SK-N-SH (cell line): ENCODE results near the gene PCK1. TPM values are rescaled to one million over a fixed set of nuclear protein-coding genes. Genes with fewer than 3 reads are reported as not detected.

Experiments
- CTCF ChIA-PET: fragments of 300-600, 350-600 bp; formaldehyde crosslinking; extraction: SDS; loops from one replicate; lab custom pipeline; 2021; lab: Yijun Ruan, JAX
- POLR2A ChIA-PET: fragments of 350-600 bp; sonication (Branson Sonifier 250); formaldehyde crosslinking; extraction: SDS; loops from one replicate; lab custom pipeline; 2020; ENCODE audit warnings: antibody characterized with exemption, inconsistent platforms; lab: Yijun Ruan, JAX
- DNase-seq: peaks from one replicate; pipeline ENCODE4 v3.0.0; 2012
- H2AFZ ChIP-seq: fragments of 200-600 bp; sonication (generic); 2 replicates; pipeline ENCODE4 v1.8.1; 2016; ENCODE audit warnings: antibody characterized with exemption, mild to moderate bottlenecking, low read depth
- H3F3A ChIP-seq: fragments of 200-600 bp; sonication (generic); replicated peaks from 2 replicates; pipeline ENCODE3; 2016; ENCODE audit warnings: antibody characterized with exemption, mild to moderate bottlenecking; ENCODE audit not compliant: insufficient read depth
- H3K27ac ChIP-seq, 2 experiments: fragments of 200-500 bp in 1 of 2; fragments of 200-600 bp in 1 of 2; sonication (Bioruptor generic) in 1 of 2; sonication (generic), shearing (Covaris generic) in 1 of 2; 2 replicates each; pipeline versions ENCODE4 v1.5.1 to v1.6.1; 2014 to 2016; ENCODE audit warnings: low read depth in 2 of 2, inconsistent platforms in 1 of 2, low read length in 1 of 2, mild to moderate bottlenecking in 1 of 2, mixed read lengths in 1 of 2
- H3K27me3 ChIP-seq: fragments of 200-600 bp; sonication (generic), shearing (Covaris generic); 2 replicates; pipeline ENCODE4 v1.6.1; 2016; ENCODE audit warnings: mixed run types; ENCODE audit not compliant: insufficient read depth
- H3K36me3 ChIP-seq, 2 experiments: fragments of 200-500 bp in 1 of 2; fragments of 200-600 bp in 1 of 2; sonication (Bioruptor generic) in 1 of 2; sonication (generic) in 1 of 2; replicated peaks in 1 of 2; 2 replicates each; pipeline versions ENCODE3 to v1.5.1; 2014 to 2016; ENCODE audit warnings: low read length in 1 of 2, mild to moderate bottlenecking in 1 of 2; ENCODE audit not compliant: insufficient read depth in 2 of 2, control insufficient read depth in 1 of 2
- H3K4me1 ChIP-seq, 2 experiments: fragments of 200-500 bp in 1 of 2; fragments of 200-600 bp in 1 of 2; sonication (Bioruptor generic) in 1 of 2; sonication (generic), shearing (Covaris generic) in 1 of 2; 2 replicates each; pipeline versions ENCODE4 v1.5.1 to v1.6.1; 2014 to 2016; ENCODE audit warnings: low read depth in 1 of 2, low read length in 1 of 2, mixed run types in 1 of 2; ENCODE audit not compliant: insufficient read depth in 2 of 2, control insufficient read depth in 1 of 2
- H3K4me2 ChIP-seq: fragments of 200-600 bp; sonication (generic), shearing (Covaris generic); 2 replicates; pipeline ENCODE4 v1.6.1; 2017; ENCODE audit warnings: mixed run types
- H3K4me3 ChIP-seq, 2 experiments: fragments of 200-500 bp in 1 of 2; fragments of 200-600 bp in 1 of 2; sonication (Bioruptor generic) in 1 of 2; sonication (generic), shearing (Covaris generic) in 1 of 2; 2 replicates each; pipeline versions ENCODE4 v1.5.1 to v1.8.1; 2014 to 2016; ENCODE audit warnings: low read depth in 2 of 2, inconsistent platforms in 1 of 2, low read length in 1 of 2, mild to moderate bottlenecking in 1 of 2, mixed read lengths in 1 of 2, moderate library complexity in 1 of 2
- H3K79me2 ChIP-seq: fragments of 200-600 bp; sonication (generic); 2 replicates; pipeline ENCODE4 v1.8.1; 2017; ENCODE audit warnings: mild to moderate bottlenecking; ENCODE audit not compliant: insufficient read depth
- H3K9ac ChIP-seq: fragments of 200-600 bp; sonication (generic); 2 replicates; pipeline ENCODE4 v1.6.1; 2017; ENCODE audit warnings: mixed run types
- H3K9me2 ChIP-seq: fragments of 200-600 bp; sonication (generic); 2 replicates; pipeline ENCODE4 v1.6.1; 2017; ENCODE audit warnings: mixed run types
- H3K9me3 ChIP-seq: fragments of 200-600 bp; sonication (generic); 2 replicates; pipeline ENCODE4 v1.6.1; 2017; ENCODE audit warnings: mixed run types, mild to moderate bottlenecking, moderate library complexity
- H4K20me1 ChIP-seq: fragments of 200-600 bp; sonication (generic); 2 replicates; pipeline ENCODE4 v1.6.1; 2017; ENCODE audit warnings: mild to moderate bottlenecking, mixed run types; ENCODE audit not compliant: insufficient read depth
- CTCF ChIP-seq: fragments of 200-600 bp; sonication (generic); IDR thresholded peaks from 2 replicates; pipeline ENCODE4 v1.6.1; 2017; ENCODE audit warnings: antibody characterized with exemption, mild to moderate bottlenecking, moderate library complexity
- FOSL2 ChIP-seq: IDR thresholded peaks from 2 replicates; pipeline ENCODE4 v1.4.0; 2012; ENCODE audit warnings: low read depth, mild to moderate bottlenecking, moderate library complexity, borderline replicate concordance
- FOXM1 ChIP-seq: IDR thresholded peaks from 2 replicates; pipeline ENCODE4 v1.4.0; 2012; ENCODE audit warnings: low read depth, mild to moderate bottlenecking
- GABPA ChIP-seq: IDR thresholded peaks from 2 replicates; pipeline ENCODE4 v1.4.0; 2012; ENCODE audit warnings: low read depth, mild to moderate bottlenecking
- MEF2A ChIP-seq: IDR thresholded peaks from 2 replicates; pipeline ENCODE4 v1.4.0; 2012; ENCODE audit warnings: low read depth, borderline replicate concordance
- RXRA ChIP-seq: IDR thresholded peaks from 2 replicates; pipeline ENCODE4 v1.4.0; 2012; ENCODE audit warnings: low read depth, mild to moderate bottlenecking, borderline replicate concordance
- WGBS: methylation state at CpG from one replicate; pipeline ENCODE4 v1.1.6; 2017; ENCODE audit warnings: low lambda C conversion rate; 5-methylcytosine and 5-hydroxymethylcytosine counted together
- polyA plus RNA-seq, 3 experiments: library from polyadenylated mRNA; depleted of rRNA; stranded (reverse); fragments of >200 nt; gene quantifications; 2 replicates each; pipeline ENCODE4 v1.2.3, GENCODE V29; 2012

Gene PCK1
- polyA plus RNA-seq, 1 of the 3 experiments (the other 2 are of a cell fraction), result not detected

DNA sequence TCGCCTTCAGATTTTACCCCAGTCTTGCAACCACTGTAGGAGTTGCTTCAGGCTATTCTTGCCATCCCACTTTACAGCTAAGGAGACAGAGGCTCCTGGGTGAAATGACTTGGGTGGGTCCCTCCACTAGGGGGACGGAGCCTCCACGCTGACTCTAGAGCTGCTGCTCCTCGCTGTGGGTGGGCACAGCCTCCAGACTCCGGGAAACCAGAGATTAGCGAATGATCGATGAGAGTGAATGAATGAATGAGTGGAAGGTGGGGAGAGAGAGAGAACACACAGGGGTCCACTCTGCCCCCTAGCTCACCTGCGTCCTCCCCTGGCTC, 48.9 kb downstream of the PCK1 start:
- no peak overlapping the region for H3K4me2 ChIP-seq
- DNase-seq, result no peak
- TF ChIP-seq CTCF (peak; percentile 25), FOSL2 (no peak)
- ChIA-PET POLR2A (no interaction called here), CTCF (interaction anchor here (0.9 to 4.3 kb wide), 8 partner anchors 10 to 600 kb away, joined by 3 to 25 read pairs (median 3); partner anchors contain the start of gene ZBP1)
- no peaks in the 10 kb centered on the region for H4K20me1 ChIP-seq
- H3K9me3 ChIP-seq, result no peaks in the 10 kb centered on the region
- H3K4me1 ChIP-seq, result no peaks in the 10 kb centered on the region
- no peak overlapping the region for H3K9ac ChIP-seq
- H3F3A ChIP-seq, result no peaks in the 10 kb centered on the region
- no peak overlapping the region for H3K4me3 ChIP-seq
- no peak overlapping the region for H2AFZ ChIP-seq
- no peaks in the 10 kb centered on the region for H3K79me2 ChIP-seq
- no peaks in the 10 kb centered on the region for H3K36me3 ChIP-seq
- WGBS, result 73% methylated on average over 7 of the region's 8 CpGs
- no peaks in the 10 kb centered on the region for H3K9me2 ChIP-seq
- no peaks in the 10 kb centered on the region; the same call in 1 of the 2 replicates for H3K27me3 ChIP-seq
- H3K27ac ChIP-seq, result no peak overlapping the region

- H4K20me1 ChIP-seq, result no peaks in the 10 kb centered on the region
- H3K4me2 ChIP-seq, result no peak overlapping the region
- TF ChIP-seq GABPA (no peak), RXRA (no peak), CTCF (no peak), FOXM1 (no peak), MEF2A (no peak)
- TF ChIP-seq, all 33 proteins: peak for 0
- no peaks in the 10 kb centered on the region; the same call in 1 of the 2 replicates for H3K27me3 ChIP-seq
- no peak overlapping the region for H3K9ac ChIP-seq
- H3K36me3 ChIP-seq, result no peaks in the 10 kb centered on the region
- H3K9me3 ChIP-seq, result no peaks in the 10 kb centered on the region
- no peaks in the 10 kb centered on the region for H3K79me2 ChIP-seq
- POLR2A ChIA-PET, result no interaction called here
- CTCF ChIA-PET, result interaction anchor here (0.6 to 4.3 kb wide), 7 partner anchors 12 to 599 kb away, joined by 3 to 25 read pairs (median 3); partner anchors contain the start of gene ZBP1
- H3K4me1 ChIP-seq, result no peaks in the 10 kb centered on the region
- H3K9me2 ChIP-seq, result no peaks in the 10 kb centered on the region
- H3F3A ChIP-seq, result no peaks in the 10 kb centered on the region
- H2AFZ ChIP-seq, result no peak overlapping the region
- no peak for DNase-seq
- 76% methylated on average over 17 of the region's 18 CpGs for WGBS
- no peak overlapping the region for H3K27ac ChIP-seq
- no peak overlapping the region for H3K4me3 ChIP-seq
Observed at GRCh38 chr20:57610261-57610952, 49.5 kb downstream of the PCK1 start.
